ENCODE data around the gene ASTL.

DNA sequence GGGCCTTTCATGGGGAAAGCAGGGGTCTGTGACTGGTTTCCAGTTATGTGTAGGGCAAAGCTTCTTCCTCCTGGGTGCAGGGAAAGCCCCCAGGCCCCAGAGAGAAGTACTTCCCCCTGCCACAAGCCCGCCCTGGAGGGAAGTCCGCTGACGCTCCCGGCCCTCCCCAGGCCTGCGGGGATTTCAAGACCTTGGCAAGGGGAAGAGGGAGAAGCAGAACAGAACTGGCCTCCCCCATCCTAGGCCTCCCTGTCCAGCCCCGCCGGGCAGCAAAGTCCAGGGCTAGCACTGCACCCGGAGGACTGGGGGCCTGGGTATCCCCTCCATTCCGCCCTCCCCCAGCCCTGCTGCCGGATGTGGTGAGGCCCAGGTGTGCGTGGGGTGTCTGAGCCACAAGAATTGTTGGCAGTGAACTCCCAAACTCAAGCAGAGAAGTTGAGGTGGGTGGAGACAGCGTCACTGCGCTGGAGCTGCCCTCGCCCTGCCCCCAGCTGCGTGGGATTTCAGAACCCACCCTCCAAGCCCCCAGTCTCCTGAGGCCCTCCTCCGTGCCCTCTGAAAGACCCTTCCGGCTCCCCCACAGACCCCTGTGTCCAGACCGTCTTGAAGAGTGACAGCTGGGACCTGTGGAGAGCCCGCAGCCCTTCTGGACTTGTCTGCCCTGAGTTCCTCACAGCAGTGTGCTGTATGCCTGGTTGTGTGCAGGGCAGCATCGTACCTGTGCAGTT is 8.0 kb upstream of the ASTL start:
- TF ChIP-seq CTCF (IDR thresholded peaks at IDR 0.05) (no peak), POLR2A (IDR thresholded peaks at IDR 0.05) (peak in 1 of 2 donors; percentile 10)

All from uterus (tissue), 2 donors.